ACHN (cell line): ENCODE measurements around the gene MCHR1.
"Not testable (repeated sequence)": the region's sequence is repeated elsewhere in the genome, so short reads cannot be mapped to it uniquely, and the experiment has no call there.

Experiments
- DNase-seq: peaks from one replicate; pipeline ENCODE4 v3.0.0-alpha.2; 2015
- in situ Hi-C: cut with HindIII; loops from 2 replicates; pipeline ENCODE4 v1.10.0; 2017; ENCODE audit warnings: low sequenced_read_pairs, low pct_ligation_motif_present, low pct_unique_long_range_greater_than_20kb

Gene MCHR1

GRCh38 chr22:40653361-40653760, 25.9 kb upstream of the MCHR1 start:
- no peak for DNase-seq
- in situ Hi-C loops = no loop called here

DNA sequence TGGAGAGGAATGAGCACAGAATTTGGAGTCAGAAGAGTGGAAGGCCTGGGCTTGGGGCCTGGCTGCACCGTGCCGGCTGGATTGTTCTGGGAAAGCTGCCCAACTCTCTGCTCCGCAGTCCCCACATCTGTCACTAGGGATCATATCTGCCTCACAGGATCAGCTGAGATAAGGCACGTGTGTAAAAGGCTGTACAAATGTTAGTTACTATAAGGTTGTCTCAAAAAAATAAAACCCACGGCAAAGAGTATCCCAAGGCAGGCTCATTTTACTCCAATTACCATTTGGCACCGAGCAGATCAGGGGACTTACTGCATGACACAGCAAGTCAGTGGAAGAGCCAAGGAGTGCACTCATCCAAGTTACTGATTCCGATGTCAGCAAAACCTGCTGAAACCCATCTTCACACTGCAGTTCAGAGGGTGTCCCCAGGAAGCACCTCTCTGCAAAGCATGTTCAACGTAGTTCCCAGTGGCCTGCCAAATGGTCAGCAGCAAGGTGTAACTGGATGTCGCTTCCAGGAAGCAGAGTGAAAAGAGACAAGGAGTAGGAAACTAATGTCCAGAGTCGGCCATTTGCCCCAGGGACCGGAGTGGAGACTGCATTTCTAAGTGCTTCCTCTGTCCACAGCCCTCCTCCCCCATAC, 24.6 kb upstream of the MCHR1 start:
- in situ Hi-C loops = no loop called here

GRCh38 chr22:40655941-40656340, 23.3 kb upstream of the MCHR1 start:
- in situ Hi-C loops, DNase-seq: not testable (repeated sequence)

More for the DNA sequence above, 24.6 kb upstream of the MCHR1 start:
- DNase-seq = peak; percentile 56

- in situ Hi-C loops, DNase-seq: not testable (repeated sequence)
Measured at GRCh38 chr22:40656651-40657050, 22.6 kb upstream of the MCHR1 start.

DNA sequence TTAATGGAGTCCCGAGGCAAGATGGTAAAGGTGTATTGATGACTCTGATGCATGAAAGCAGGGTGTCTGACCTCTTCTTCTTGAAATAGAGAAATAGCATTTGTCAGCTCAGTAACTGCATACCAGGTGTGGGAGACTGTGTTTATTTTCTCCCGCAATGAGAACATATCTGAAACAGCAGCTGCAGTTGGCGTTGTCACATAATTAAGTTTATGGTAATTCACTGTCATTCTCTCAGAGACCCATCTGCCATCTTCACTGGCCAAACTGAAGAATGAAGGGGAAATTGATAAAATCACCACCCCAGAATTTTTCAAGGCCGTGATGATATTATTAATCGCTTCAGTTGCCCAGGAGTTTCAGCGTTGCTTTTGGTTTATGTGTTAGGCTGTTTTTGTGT, 20.1 kb upstream of the MCHR1 start:
- in situ Hi-C loops = no loop called here
- no peak for DNase-seq

GRCh38 chr22:40660730-40661129, 18.6 kb upstream of the MCHR1 start:
- in situ Hi-C loops = no loop called here

GRCh38 chr22:40661671-40662070, 17.6 kb upstream of the MCHR1 start:
- DNase-seq = no peak
- in situ Hi-C loops = no loop called here

More at GRCh38 chr22:40660730-40661129, 18.6 kb upstream of the MCHR1 start:
- DNase-seq = no peak

GRCh38 chr22:40665312-40665711, 14.0 kb upstream of the MCHR1 start:
- no peak for DNase-seq
- in situ Hi-C loops = no loop called here

DNA sequence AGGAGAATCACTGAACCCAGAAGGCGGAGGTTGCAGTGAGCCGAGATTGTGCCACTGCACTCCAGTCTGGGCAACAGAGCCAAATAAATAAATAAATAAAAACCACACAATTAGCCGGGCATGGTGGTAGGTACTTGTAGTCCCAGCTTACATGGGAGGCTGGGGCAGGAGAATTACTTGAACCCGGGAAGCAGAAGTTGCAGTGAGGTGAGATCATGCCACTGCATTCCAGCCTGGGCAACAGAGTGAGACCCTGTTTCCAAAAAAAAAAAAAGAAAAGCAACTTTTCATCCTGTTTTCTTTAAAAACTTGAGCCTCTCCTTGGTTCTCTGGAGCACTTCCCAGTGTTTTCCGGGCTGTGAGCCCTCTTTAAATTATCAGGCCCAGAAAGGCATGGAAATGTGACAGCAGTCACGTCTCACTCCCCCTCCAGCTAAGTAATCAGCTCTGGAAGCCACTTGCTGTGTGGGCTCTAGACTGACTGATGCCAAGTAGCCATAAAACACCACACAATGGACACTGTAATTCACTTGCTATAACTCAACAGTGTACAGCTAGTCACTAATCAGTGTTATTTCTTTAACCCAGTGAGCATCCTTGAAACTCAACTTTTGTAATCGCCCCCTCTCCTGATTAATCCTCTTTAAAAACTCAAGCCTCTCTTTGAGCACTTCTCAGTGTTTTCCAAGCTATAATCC, 13.0 kb upstream of the MCHR1 start:
- in situ Hi-C loops = no loop called here
- DNase-seq = no peak

- DNase-seq = peak; percentile 66
- in situ Hi-C loops = no loop called here
Measured at GRCh38 chr22:40668611-40669411, 10.5 kb upstream of the MCHR1 start.

DNA sequence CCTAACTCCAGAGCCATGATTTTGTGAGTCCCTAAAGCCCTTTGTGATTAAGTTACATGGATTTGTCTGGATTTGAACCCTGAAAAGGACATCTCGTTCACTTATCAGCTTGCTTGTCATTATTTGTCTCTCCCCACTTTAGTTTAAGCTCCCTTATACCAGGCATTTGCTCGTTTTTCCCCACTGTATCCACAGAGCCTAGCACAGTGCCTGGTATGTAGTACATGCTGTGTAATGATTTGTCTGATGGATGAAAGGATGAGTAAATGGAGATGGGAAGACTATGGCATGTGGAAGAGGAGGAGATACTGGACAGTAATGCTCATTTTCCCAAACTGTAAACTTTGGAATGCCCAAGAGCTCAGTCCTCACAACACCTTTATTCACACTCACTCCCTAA, 9.2 kb upstream of the MCHR1 start:
- in situ Hi-C loops = no loop called here
- no peak for DNase-seq

DNA sequence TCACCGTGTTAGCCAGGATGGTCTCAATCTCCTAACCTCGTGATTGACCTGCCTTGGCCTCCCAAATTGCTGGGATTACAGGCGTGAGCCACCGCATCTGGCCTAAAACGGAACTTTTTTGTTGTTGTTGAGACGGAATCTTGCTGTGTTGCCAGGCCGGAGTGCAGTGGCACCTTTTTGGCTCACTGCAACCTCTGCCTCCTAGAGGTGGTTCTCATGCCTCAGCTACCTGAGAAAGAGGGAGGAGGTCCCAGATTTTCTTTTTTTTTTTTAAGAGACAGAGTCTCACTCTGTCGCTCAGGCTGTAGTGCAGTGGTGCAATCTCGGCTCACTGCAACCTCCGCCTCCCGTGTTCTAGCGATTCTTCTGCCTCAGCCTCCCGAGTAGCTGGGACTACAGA, 7.9 kb upstream of the MCHR1 start:
- DNase-seq = no peak
- in situ Hi-C loops = no loop called here

GRCh38 chr22:40671796-40672360, 7.4 kb upstream of the MCHR1 start:
- in situ Hi-C loops = no loop called here
- DNase-seq = no peak

GRCh38 chr22:40673017-40673416, 6.3 kb upstream of the MCHR1 start:
- DNase-seq = no peak
- in situ Hi-C loops = no loop called here

DNA sequence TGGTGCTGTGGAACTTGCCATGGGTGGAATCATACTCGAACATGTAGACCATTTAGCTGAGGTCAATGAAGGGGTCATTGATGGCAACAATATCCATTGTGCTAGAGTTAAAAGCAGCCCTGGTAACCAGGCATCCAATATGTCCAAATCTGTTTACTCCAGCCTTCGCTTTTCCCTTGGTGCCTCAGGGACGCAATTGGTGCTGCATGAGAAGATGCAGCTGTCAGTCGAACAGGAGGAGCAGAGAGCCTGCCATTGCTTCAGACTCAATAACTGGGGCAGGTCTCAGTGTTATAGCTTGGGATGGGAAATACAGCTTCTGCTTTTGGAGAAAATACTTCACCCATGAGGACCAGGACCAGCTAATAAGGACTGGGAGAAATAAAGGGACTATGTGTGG, 5.0 kb upstream of the MCHR1 start:
- in situ Hi-C loops = no loop called here
- DNase-seq = no peak

DNA sequence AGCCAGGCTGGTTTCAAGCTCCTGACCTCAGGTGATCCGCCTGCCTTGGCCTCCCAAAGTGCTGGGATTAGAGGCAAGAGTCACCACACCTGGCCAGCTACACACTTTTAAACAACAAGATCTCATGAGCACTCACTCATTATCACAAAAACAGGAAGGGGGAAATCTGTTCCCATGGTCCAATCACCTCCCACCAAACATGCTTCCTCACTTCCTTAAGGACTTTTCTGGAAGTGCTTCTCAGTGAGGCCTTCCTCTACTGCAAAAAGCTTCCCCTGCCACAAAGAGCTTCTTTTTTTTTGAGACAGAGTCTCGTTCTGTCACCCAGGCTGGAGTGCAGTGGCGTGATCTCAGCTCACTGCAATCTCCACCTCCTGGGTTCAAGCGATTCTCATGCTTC, 3.1 kb upstream of the MCHR1 start:
- in situ Hi-C loops, DNase-seq: not testable (repeated sequence)

DNA sequence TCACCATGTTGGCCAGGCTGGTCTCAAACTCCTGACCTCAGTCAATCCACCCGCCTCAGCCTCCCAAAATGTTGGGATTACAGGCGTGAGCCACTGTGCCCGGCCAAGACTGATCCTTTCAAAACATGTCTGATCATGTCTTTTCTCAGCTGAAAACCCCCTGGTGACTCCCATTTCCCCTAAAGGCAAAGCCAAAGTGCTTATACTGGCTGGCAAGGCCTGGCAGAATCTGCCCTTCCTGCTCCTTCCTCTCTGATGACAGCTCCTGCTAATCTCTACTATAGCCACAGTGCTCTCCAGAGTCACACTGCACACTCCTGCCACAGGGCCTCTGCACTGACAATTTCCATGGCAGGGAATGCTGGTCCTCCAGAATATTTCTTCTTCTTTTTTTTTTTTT, 2.6 kb upstream of the MCHR1 start:
- in situ Hi-C loops = no loop called here
- no peak for DNase-seq

DNA sequence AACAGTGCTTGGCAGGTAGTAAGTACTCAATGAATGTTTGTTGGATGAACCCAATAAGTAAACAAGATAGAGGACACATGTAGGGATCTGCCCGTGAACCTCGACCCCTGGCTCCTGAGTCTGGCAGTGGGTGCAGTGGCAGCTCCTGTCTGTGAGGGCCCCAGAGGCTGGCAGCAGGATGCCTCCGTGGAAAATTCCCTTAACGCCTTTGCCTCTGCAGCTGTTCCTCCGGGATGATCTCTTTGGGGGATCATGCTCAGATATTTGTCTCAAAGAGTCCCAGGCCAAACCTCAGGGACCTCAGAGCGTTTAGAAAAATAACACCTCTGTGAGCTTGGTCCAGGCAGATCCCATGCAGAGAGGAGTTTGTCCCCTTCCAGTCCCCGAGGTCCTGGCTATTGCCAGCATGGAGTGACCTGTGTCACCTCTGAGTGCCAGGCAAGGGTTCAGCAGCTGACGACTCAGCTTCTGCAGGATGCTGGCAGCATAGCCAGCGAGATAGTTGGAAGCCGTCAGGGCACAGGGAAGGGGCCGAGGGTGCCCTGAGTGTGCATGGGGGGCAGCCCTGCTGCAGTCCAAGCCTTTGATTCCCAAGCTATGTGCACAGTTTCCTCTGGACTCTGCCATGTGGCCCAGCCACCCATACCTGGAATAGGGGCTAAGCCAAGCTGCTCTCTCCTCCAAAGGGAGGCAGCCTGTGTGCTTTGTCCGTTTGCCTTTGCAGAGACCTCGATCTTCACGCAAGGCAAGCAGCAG, 613 bp upstream of the MCHR1 start:
- in situ Hi-C loops = no loop called here
- DNase-seq = no peak
